Common myeloid progenitor, CD34-positive (primary cell): ENCODE measurements around the gene VPS13C.
A peak's percentile ranks its signal among the peaks of the same experiment; 100 is the strongest.

Experiments
- CTCF ChIA-PET: fragments of 350-600 bp; sonication (Branson Sonifier 250); formaldehyde crosslinking; loops from one replicate; lab custom pipeline; 2021; ENCODE audit warnings: antibody characterized with exemption; lab: Charles Lee
- POLR2A ChIA-PET: fragments of 350-600 bp; sonication (Branson Sonifier 250); formaldehyde crosslinking; loops from one replicate; lab custom pipeline; 2021; ENCODE audit warnings: antibody characterized with exemption; lab: Charles Lee
- DNase-seq, 3 donors: peaks; one replicate each; pipeline versions ENCODE4 v3.0.0 to v3.0.0-alpha.2; 2013
- H3K27ac ChIP-seq, 2 experiments: 1 replicate in 1 of 2; 2 replicates in 1 of 2; pipeline ENCODE4 v1.7.0; 2013; ENCODE audit warnings: inconsistent platforms in 2 of 2, low read length in 2 of 2, mild to moderate bottlenecking in 2 of 2, low read depth in 1 of 2, moderate library complexity in 1 of 2; ENCODE audit not compliant: severe bottlenecking in 2 of 2, insufficient read depth in 1 of 2, poor library complexity in 1 of 2
- H3K27me3 ChIP-seq, 5 experiments: replicated peaks in 2 of 5; 1 replicate in 3 of 5; 2 replicates in 2 of 5; pipeline versions ENCODE4 v1.6.1 to v1.7.0; 2013; ENCODE audit warnings: low read length in 4 of 5, mild to moderate bottlenecking in 2 of 5, moderate library complexity in 2 of 5, inconsistent platforms in 1 of 5; ENCODE audit not compliant: insufficient read depth in 5 of 5, control insufficient read depth in 4 of 5
- H3K36me3 ChIP-seq, 4 experiments: 1 replicate in 2 of 4; 2 replicates in 2 of 4; pipeline versions ENCODE4 v1.6.1 to v1.7.0; 2013; ENCODE audit warnings: low read length in 3 of 4, control low read depth in 1 of 4, mild to moderate bottlenecking in 1 of 4; ENCODE audit not compliant: control insufficient read depth in 4 of 4, insufficient read depth in 4 of 4
- H3K4me1 ChIP-seq, 4 experiments: 1 replicate in 3 of 4; 2 replicates in 1 of 4; pipeline versions ENCODE4 v1.6.1 to v1.7.1; 2013; ENCODE audit warnings: low read length in 3 of 4, mild to moderate bottlenecking in 3 of 4, control low read depth in 1 of 4, inconsistent platforms in 1 of 4, moderate library complexity in 1 of 4; ENCODE audit not compliant: control insufficient read depth in 4 of 4, insufficient read depth in 4 of 4; ENCODE audit errors: control extremely low read depth in 1 of 4
- H3K4me3 ChIP-seq, 7 experiments: 1 replicate in 4 of 7; 2 replicates in 3 of 7; pipeline versions ENCODE4 v1.5.1 to v1.7.0; 2013; ENCODE audit warnings: mild to moderate bottlenecking in 7 of 7, low read length in 6 of 7, moderate library complexity in 6 of 7, inconsistent platforms in 2 of 7, low read depth in 2 of 7, control low read depth in 1 of 7; ENCODE audit not compliant: insufficient read depth in 4 of 7, control insufficient read depth in 1 of 7; ENCODE audit errors: extremely low read depth in 1 of 7
- H3K9me3 ChIP-seq, 5 experiments: 1 replicate in 4 of 5; 2 replicates in 1 of 5; pipeline versions ENCODE4 v1.6.1 to v1.7.1; 2013; ENCODE audit warnings: low read length in 4 of 5, mild to moderate bottlenecking in 2 of 5, inconsistent platforms in 1 of 5, low read depth in 1 of 5, moderate library complexity in 1 of 5; ENCODE audit not compliant: control insufficient read depth in 4 of 5, insufficient read depth in 2 of 5; ENCODE audit errors: control extremely low read depth in 1 of 5
- WGBS: methylation state at CpG from one replicate; pipeline ENCODE4 v1.1.5; 2013; ENCODE audit not compliant: insufficient coverage; 5-methylcytosine and 5-hydroxymethylcytosine counted together

The VPS13C gene

GRCh38 chr15:61839546-61839945 lies 220.7 kb downstream of the VPS13C start:
- no peak for DNase-seq
- WGBS: 81% methylated on average over 8 of the region's 8 CpGs
- Histone ChIP-seq H3K27ac (no peak overlapping the region), H3K4me3 (no peak overlapping the region), H3K4me1 (peaks cover 0 to 2% (median under 1%) of the 10 kb centered on the region in 4 experiments), H3K27me3 (peaks cover 0 to 6% (median 3%) of the 10 kb centered on the region in 5 experiments), H3K9me3 (no peaks in the 10 kb centered on the region), H3K36me3 (no peaks in the 10 kb centered on the region)
- CTCF ChIA-PET: no interaction called here
- POLR2A ChIA-PET: interaction anchor here (0.5 kb wide), 1 partner anchor 161 kb away, joined by 4 read pairs; no protein-coding TSS in a partner anchor

GRCh38 chr15:61835496-61836106 lies 224.6 kb downstream of the VPS13C start:
- peak overlapping the region in 1 of 7 experiments; percentile 35 for H3K4me3 ChIP-seq
- peak; percentile 25 to 55 (median 47) for DNase-seq
- no peaks in the 10 kb centered on the region for H3K36me3 ChIP-seq
- no peak overlapping the region for H3K27ac ChIP-seq
- H3K4me1 ChIP-seq: peaks cover 0 to 14% (median 13%) of the 10 kb centered on the region in 4 experiments
- WGBS: 12% methylated on average over 8 of the region's 9 CpGs
- ChIA-PET CTCF (interaction anchor here (0.8 to 2.3 kb wide), 9 partner anchors 8 to 1251 kb away, joined by 3 to 12 read pairs (median 3); no protein-coding TSS in a partner anchor), POLR2A (no interaction called here)
- H3K9me3 ChIP-seq: no peaks in the 10 kb centered on the region
- H3K27me3 ChIP-seq: peaks cover 0 to 8% (median 5%) of the 10 kb centered on the region in 5 experiments

GRCh38 chr15:61835029-61835428 lies 225.2 kb downstream of the VPS13C start:
- Histone ChIP-seq H3K36me3 (no peaks in the 10 kb centered on the region), H3K9me3 (no peaks in the 10 kb centered on the region), H3K27me3 (peaks cover 0 to 8% (median 5%) of the 10 kb centered on the region in 5 experiments), H3K4me3 (no peak overlapping the region), H3K27ac (no peak overlapping the region), H3K4me1 (peaks cover 0 to 19% (median 18%) of the 10 kb centered on the region in 4 experiments)
- WGBS: 86% methylated on average over 4 of the region's 9 CpGs
- DNase-seq: no peak
- ChIA-PET CTCF (interaction anchor here (0.8 to 2.3 kb wide), 11 partner anchors 9 to 1250 kb away, joined by 3 to 12 read pairs (median 3); no protein-coding TSS in a partner anchor), POLR2A (no interaction called here)

- Histone ChIP-seq H3K27ac (no peak overlapping the region), H3K4me1 (peaks cover 0 to 20% (median 18%) of the 10 kb centered on the region in 4 experiments), H3K4me3 (no peak overlapping the region), H3K9me3 (no peaks in the 10 kb centered on the region), H3K36me3 (no peaks in the 10 kb centered on the region), H3K27me3 (peaks cover 0 to 8% (median 5%) of the 10 kb centered on the region in 5 experiments)
- ChIA-PET CTCF (interaction anchor here (0.9 to 2.6 kb wide), 15 partner anchors 8 to 1249 kb away, joined by 3 to 12 read pairs (median 4); no protein-coding TSS in a partner anchor), POLR2A (no interaction called here)
- 34% methylated on average over 16 of the region's 16 CpGs for WGBS
- DNase-seq: peak; percentile 59 to 83 (median 77)
These were observed 226.1 kb downstream of the VPS13C start for GRCh38 chr15:61834076-61834697.

GRCh38 chr15:61832223-61832622 lies 228.0 kb downstream of the VPS13C start:
- no peaks in the 10 kb centered on the region for H3K9me3 ChIP-seq
- H3K4me3 ChIP-seq: no peak overlapping the region
- ChIA-PET POLR2A (no interaction called here), CTCF (interaction anchor here (0.7 to 2.6 kb wide), 7 partner anchors 10 to 1249 kb away, joined by 3 to 7 read pairs (median 4); no protein-coding TSS in a partner anchor)
- no peak overlapping the region for H3K27ac ChIP-seq
- peaks cover 0 to 20% (median 18%) of the 10 kb centered on the region in 4 experiments for H3K4me1 ChIP-seq
- H3K27me3 ChIP-seq: peaks cover 0 to 8% (median 5%) of the 10 kb centered on the region in 5 experiments
- 97% methylated on average over 4 of the region's 6 CpGs for WGBS
- no peaks in the 10 kb centered on the region for H3K36me3 ChIP-seq
- DNase-seq: no peak

- ChIA-PET POLR2A (no interaction called here), CTCF (interaction anchor here (1.0 to 2.1 kb wide), 5 partner anchors 10 to 1248 kb away, joined by 3 to 5 read pairs (median 4); no protein-coding TSS in a partner anchor)
- H3K36me3 ChIP-seq: no peaks in the 10 kb centered on the region
These were observed 228.7 kb downstream of the VPS13C start for GRCh38 chr15:61831505-61831921.

More at GRCh38 chr15:61831505-61831921, 228.7 kb downstream of the VPS13C start:
- no peak overlapping the region for H3K4me3 ChIP-seq
- H3K27ac ChIP-seq: no peak overlapping the region
- peaks cover 0 to 20% (median 18%) of the 10 kb centered on the region in 4 experiments for H3K4me1 ChIP-seq
- DNase-seq: peak in 2 of 3 donors; percentile 13 to 28
- no peaks in the 10 kb centered on the region for H3K9me3 ChIP-seq
- WGBS: 74% methylated on average over 5 of the region's 10 CpGs
- peaks cover 0 to 8% (median 5%) of the 10 kb centered on the region in 5 experiments for H3K27me3 ChIP-seq
